Hepatocyte (in vitro differentiated cells): ENCODE measurements around the gene SPRY1. TPM values are rescaled to one million over a fixed set of nuclear protein-coding genes. Genes with fewer than 3 reads are reported as not detected.

Experiments used
- DNase-seq: peaks from one replicate; pipeline ENCODE4 v3.0.0-alpha.2; 2016; ENCODE audit warnings: low spot score
- H2AFZ ChIP-seq: fragments of 200-600 bp; sonication (generic); 2 replicates; pipeline ENCODE4 v1.6.0; 2016; ENCODE audit warnings: antibody characterized with exemption, mild to moderate bottlenecking
- H3K27ac ChIP-seq: fragments of 200-600 bp; sonication (generic); 2 replicates; pipeline ENCODE4 v1.5.1; 2016; ENCODE audit warnings: mild to moderate bottlenecking
- H3K27me3 ChIP-seq: fragments of 200-600 bp; sonication (generic); 2 replicates; pipeline ENCODE4 v1.6.1; 2016
- H3K36me3 ChIP-seq: fragments of 200-600 bp; sonication (generic); replicated peaks from 2 replicates; pipeline ENCODE4 v1.5.1; 2016; ENCODE audit warnings: low read depth; ENCODE audit not compliant: insufficient read depth
- H3K4me1 ChIP-seq: fragments of 200-600 bp; sonication (generic); 2 replicates; pipeline ENCODE4 v1.5.1; 2016; ENCODE audit warnings: mild to moderate bottlenecking, moderate library complexity; ENCODE audit not compliant: insufficient read depth
- H3K4me2 ChIP-seq: fragments of 200-600 bp; sonication (generic); 2 replicates; pipeline ENCODE4 v1.6.0; 2016
- H3K4me3 ChIP-seq: fragments of 200-600 bp; sonication (generic); 2 replicates; pipeline ENCODE4 v1.5.1; 2016; ENCODE audit warnings: mild to moderate bottlenecking
- H3K79me2 ChIP-seq: fragments of 200-600 bp; sonication (generic); 2 replicates; pipeline ENCODE4 v1.6.0; 2017; ENCODE audit warnings: mild to moderate bottlenecking
- H3K9me2 ChIP-seq: fragments of 200-600 bp; sonication (generic); replicated peaks from 2 replicates; pipeline ENCODE4 v1.6.0; 2017; ENCODE audit warnings: mild to moderate bottlenecking; ENCODE audit not compliant: insufficient read depth
- H3K9me3 ChIP-seq: fragments of 200-600 bp; sonication (generic); 2 replicates; pipeline ENCODE4 v1.5.1; 2016; ENCODE audit warnings: low read depth, mild to moderate bottlenecking
- H4K20me1 ChIP-seq: fragments of 200-600 bp; sonication (generic); 2 replicates; pipeline ENCODE4 v1.6.0; 2016; ENCODE audit warnings: mild to moderate bottlenecking; ENCODE audit not compliant: insufficient read depth, poor library complexity, severe bottlenecking
- EZH2 ChIP-seq: fragments of 200-600 bp; sonication (generic); IDR thresholded peaks from 2 replicates; pipeline ENCODE4 v1.6.1; 2016; ENCODE audit warnings: antibody characterized with exemption, mild to moderate bottlenecking, borderline replicate concordance
- EZH2phosphoT487 ChIP-seq: fragments of 200-600 bp; sonication (generic); IDR thresholded peaks from one replicate; pipeline ENCODE4 v1.6.1; 2018; ENCODE audit warnings: antibody characterized with exemption, mild to moderate bottlenecking, low read depth, moderate library complexity; ENCODE audit not compliant: unreplicated experiment, severe bottlenecking
- WGBS: methylation state at CpG from one replicate; pipeline ENCODE4 v1.1.6; 2016; ENCODE audit warnings: low lambda C conversion rate; ENCODE audit errors: missing lambda C conversion rate; 5-methylcytosine and 5-hydroxymethylcytosine counted together
- polyA plus RNA-seq: library from polyadenylated mRNA; unstranded; fragments of >200 nt; fragmentation: Nextera tagmentation; extraction: Ambion mirVana; gene quantifications from 2 replicates; pipeline ENCODE4 v1.2.1, GENCODE V29; 2016
- total RNA-seq: library from RNA; depleted of rRNA; stranded (reverse); fragments of >200 nt; gene quantifications from 2 replicates; pipeline ENCODE4 v1.2.3, GENCODE V29; 2014
- TF ChIP-seq, protein P1 (sequence below): fragments of 200-600 bp; sonication (generic); IDR thresholded peaks from 2 replicates; pipeline ENCODE4 v1.5.1; 2016; ENCODE audit warnings: antibody characterized with exemption, mild to moderate bottlenecking; ENCODE audit not compliant: poor library complexity

The SPRY1 gene
- total and polyA plus RNA-seq, 2 experiments from 2014 or later: 37.7 to 40.1 TPM

DNA sequence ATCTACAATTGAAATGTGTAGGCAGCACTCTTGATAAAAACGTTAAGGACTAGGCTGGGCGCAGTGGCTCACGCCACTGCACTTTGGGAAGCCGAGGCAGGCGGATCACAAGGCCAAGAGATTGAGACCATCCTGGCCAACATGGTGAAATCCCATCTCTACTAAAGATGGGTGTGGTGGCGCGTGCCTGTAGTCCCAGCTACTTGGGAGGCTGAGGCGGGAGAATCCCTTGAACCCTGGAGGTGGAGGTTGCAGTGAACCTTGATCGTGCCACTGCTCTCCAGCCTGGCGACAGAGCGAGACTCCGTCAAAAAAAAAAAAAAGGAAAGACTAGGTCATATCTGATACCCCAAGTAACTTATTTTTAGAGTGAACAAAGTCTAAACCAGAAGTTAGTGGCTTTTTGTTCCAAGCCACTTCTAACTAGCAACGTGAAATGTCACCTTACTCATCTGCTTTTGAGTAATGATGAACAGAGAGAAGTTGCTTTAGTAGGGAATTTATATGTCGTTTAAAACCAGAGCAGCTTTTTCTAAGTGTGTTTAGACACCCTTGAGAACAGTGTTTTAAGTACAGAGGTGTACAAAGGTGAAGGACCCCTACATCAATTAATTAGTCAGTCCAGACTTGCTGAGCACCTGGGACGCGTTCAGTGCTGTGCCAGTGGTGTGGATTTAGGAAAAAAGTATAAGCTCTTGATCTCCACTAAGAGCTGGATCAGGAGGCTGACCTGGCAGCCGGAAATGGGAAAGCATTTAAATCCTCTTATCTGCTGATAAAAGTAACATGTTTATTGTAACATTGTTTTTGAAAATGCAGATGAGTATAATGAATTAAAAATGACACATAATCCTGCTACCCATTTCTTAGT is 23.5 kb downstream of the SPRY1 start:
- Histone ChIP-seq H4K20me1 (no peaks in the 10 kb centered on the region), H3K79me2 (no peaks in the 10 kb centered on the region), H3K9me3 (no peaks in the 10 kb centered on the region), H2AFZ (no peak overlapping the region), H3K36me3 (no peaks in the 10 kb centered on the region), H3K9me2 (no peaks in the 10 kb centered on the region), H3K27ac (peak overlapping the region; percentile 14), H3K4me3 (no peak overlapping the region), H3K4me1 (peaks cover 17% of the 10 kb centered on the region), H3K4me2 (no peak overlapping the region), H3K27me3 (no peaks in the 10 kb centered on the region)
- no peak for TF ChIP-seq EZH2phosphoT487
- TF ChIP-seq EZH2: no peak
- TF ChIP-seq, protein P1, sequence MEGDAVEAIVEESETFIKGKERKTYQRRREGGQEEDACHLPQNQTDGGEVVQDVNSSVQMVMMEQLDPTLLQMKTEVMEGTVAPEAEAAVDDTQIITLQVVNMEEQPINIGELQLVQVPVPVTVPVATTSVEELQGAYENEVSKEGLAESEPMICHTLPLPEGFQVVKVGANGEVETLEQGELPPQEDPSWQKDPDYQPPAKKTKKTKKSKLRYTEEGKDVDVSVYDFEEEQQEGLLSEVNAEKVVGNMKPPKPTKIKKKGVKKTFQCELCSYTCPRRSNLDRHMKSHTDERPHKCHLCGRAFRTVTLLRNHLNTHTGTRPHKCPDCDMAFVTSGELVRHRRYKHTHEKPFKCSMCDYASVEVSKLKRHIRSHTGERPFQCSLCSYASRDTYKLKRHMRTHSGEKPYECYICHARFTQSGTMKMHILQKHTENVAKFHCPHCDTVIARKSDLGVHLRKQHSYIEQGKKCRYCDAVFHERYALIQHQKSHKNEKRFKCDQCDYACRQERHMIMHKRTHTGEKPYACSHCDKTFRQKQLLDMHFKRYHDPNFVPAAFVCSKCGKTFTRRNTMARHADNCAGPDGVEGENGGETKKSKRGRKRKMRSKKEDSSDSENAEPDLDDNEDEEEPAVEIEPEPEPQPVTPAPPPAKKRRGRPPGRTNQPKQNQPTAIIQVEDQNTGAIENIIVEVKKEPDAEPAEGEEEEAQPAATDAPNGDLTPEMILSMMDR: no peak
- 78% methylated on average over 16 of the region's 17 CpGs for WGBS
- no peak for DNase-seq

DNA sequence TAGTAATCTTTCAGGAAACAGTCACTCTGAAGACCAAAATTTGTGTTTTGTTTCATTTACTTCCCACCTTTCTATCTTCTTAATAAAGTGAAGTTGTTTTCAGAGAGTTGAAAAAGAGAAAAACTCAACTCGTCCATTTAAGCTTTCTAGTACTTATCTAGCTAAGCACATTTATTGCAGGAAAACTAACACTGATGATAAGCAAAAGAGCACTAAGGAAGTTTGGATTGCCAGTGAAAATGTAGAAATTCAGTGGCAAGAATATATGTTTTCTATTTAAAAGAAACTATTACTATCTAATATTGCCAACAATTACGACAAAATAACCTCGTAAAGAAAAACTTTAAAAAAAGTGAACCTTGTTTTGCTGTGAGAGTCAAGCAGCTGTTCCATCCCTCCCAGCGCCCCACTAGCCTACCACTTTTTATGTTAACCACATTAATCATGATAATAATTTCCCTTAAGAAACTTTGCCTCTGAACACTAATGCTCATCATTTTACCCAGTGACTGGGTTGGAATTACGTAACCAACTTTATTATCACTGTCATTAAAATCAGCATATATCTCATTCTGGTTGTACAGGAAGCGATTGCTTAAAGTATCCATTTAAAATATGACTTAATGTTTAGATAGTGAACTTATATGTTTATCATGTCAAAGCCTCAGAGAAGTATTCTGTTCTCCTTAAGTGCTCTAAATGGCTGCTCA is 24.8 kb downstream of the SPRY1 start:
- no peak for DNase-seq
- Histone ChIP-seq H3K4me1 (peaks cover 17% of the 10 kb centered on the region), H3K36me3 (no peaks in the 10 kb centered on the region), H3K79me2 (no peaks in the 10 kb centered on the region), H2AFZ (no peak overlapping the region), H4K20me1 (no peaks in the 10 kb centered on the region), H3K4me2 (peak overlapping the region; percentile 35), H3K9me3 (no peaks in the 10 kb centered on the region), H3K4me3 (no peak overlapping the region), H3K27ac (peak overlapping the region; percentile 19), H3K27me3 (no peaks in the 10 kb centered on the region), H3K9me2 (no peaks in the 10 kb centered on the region)
- WGBS: 41% methylated on average over 6 of the region's 6 CpGs
- TF ChIP-seq, protein P1: no peak
- TF ChIP-seq EZH2phosphoT487: no peak
- TF ChIP-seq EZH2: no peak

DNA sequence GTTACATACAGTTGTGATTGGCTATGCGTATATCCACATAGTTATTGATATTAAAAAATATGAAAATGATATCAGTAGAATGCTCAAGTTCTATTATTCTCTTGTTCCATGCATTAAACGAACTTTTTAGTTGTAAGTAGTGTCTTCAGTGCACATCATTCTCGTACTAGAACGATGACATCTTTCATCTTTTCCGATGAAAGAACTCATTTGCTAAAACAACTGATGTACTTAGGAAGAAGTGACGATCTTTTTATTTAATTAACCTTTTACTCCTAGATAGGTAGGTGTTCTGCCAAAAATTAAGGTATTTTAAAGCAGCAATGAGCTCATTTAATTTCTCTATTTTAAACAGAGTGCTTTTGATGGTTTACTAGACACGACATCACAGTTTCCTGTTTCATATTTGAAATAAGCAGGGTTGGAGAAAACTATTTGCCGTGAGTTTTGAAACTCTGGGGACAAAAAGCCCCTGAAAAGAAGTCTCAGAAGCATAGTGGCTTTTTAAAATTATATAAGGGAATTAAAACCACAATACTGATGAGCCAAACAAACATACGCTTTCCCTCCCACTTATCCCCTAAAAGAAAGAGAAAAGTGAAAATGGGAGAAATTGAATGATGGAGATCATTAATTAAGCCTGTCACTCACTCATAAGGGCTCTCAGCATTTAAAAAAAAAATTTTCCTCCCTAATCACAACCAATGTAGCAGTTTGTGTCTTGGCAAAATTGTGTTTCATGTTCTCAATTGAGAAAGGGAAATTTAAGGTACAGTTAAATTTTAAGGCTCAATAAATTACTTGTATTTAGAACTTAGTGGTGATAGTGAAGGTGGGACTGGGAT is 25.6 kb downstream of the SPRY1 start:
- Histone ChIP-seq H3K36me3 (no peaks in the 10 kb centered on the region), H3K27ac (peak overlapping the region; percentile 19), H4K20me1 (no peaks in the 10 kb centered on the region), H3K4me3 (no peak overlapping the region), H3K9me3 (no peaks in the 10 kb centered on the region), H2AFZ (no peak overlapping the region), H3K27me3 (no peaks in the 10 kb centered on the region), H3K4me1 (peaks cover 17% of the 10 kb centered on the region), H3K9me2 (no peaks in the 10 kb centered on the region), H3K79me2 (no peaks in the 10 kb centered on the region), H3K4me2 (peak overlapping the region; percentile 35)
- TF ChIP-seq, protein P1: no peak
- no peak for TF ChIP-seq EZH2phosphoT487
- TF ChIP-seq EZH2: no peak
- no peak for DNase-seq
- 68% methylated on average over 9 of the region's 9 CpGs for WGBS
